ENCODE measurements around the gene TRANK1. TPM values are rescaled to one million over a fixed set of nuclear protein-coding genes. Genes with fewer than 3 reads are reported as not detected.

TRANK1 gene
- total and polyA plus RNA-seq, 11 donors: 2.2 to 27.9 (median 4.0) TPM

- DNase-seq (no peak), ATAC-seq (no peak)
- H3K36me3 ChIP-seq: peaks cover 2 to 97% (median 53%) of the 10 kb centered on the region in 9 donors
- H3K4me3 ChIP-seq: no peak overlapping the region
- no peaks in the 10 kb centered on the region for H3K4me1 ChIP-seq
- TF ChIP-seq CTCF (IDR thresholded peaks at IDR 0.05) (no peak), POLR2A (IDR thresholded peaks at IDR 0.05) (no peak)
- H3K9me3 ChIP-seq: no peaks in the 10 kb centered on the region
- H3K27ac ChIP-seq: no peak overlapping the region
- no peaks in the 10 kb centered on the region for H3K27me3 ChIP-seq
- intact Hi-C loops (cut with DNase I): no loop called here
- WGBS, 4 donors: 82 to 88% (median 86%) methylated on average over 3 of the region's 3 CpGs
Observed at GRCh38 chr3:36852071-36852470, 92.8 kb downstream of the TRANK1 start.

- Histone ChIP-seq H3K9me3 (no peaks in the 10 kb centered on the region), H3K4me1 (no peaks in the 10 kb centered on the region), H3K36me3 (peaks cover 2 to 97% (median 56%) of the 10 kb centered on the region in 9 donors), H3K27me3 (no peaks in the 10 kb centered on the region), H3K4me3 (no peak overlapping the region), H3K27ac (no peak overlapping the region)
- DNase-seq (no peak), ATAC-seq (no peak)
- TF ChIP-seq CTCF (IDR thresholded peaks at IDR 0.05): no peak
- TF ChIP-seq POLR2A (IDR thresholded peaks at IDR 0.05): no peak
- 50 to 77% (median 62%) methylated on average over 1 of the region's 1 CpG for WGBS, 4 donors
- intact Hi-C loops (cut with DNase I): no loop called here
Observed at GRCh38 chr3:36850743-36851142, 94.1 kb downstream of the TRANK1 start.

GRCh38 chr3:36846406-36846805 is 98.4 kb downstream of the TRANK1 start:
- H3K27me3 ChIP-seq: no peaks in the 10 kb centered on the region
- TF ChIP-seq POLR2A (IDR thresholded peaks at IDR 0.05) (no peak), CTCF (IDR thresholded peaks at IDR 0.05) (no peak)
- intact Hi-C loops (cut with DNase I): no loop called here
- H3K36me3 ChIP-seq: peaks cover 2 to 88% (median 69%) of the 10 kb centered on the region in 9 donors
- H3K4me3 ChIP-seq: no peak overlapping the region
- peaks cover 0 to 7% (median 2%) of the 10 kb centered on the region in 12 donors for H3K9me3 ChIP-seq
- DNase-seq (no peak), ATAC-seq (no peak)
- H3K27ac ChIP-seq: no peak overlapping the region
- WGBS, 4 donors: 89 to 97% (median 95%) methylated on average over 1 of the region's 1 CpG
- peaks cover 0 to 4% (median 0%) of the 10 kb centered on the region in 12 donors for H3K4me1 ChIP-seq

- H3K4me3 ChIP-seq: no peak overlapping the region
- 54 to 61% (median 57%) methylated on average over 4 of the region's 4 CpGs for WGBS, 4 donors
- no peak for DNase-seq
- no peak for TF ChIP-seq POLR2A (IDR thresholded peaks at IDR 0.05)
- TF ChIP-seq CTCF (IDR thresholded peaks at IDR 0.05): peak; percentile 27 to 61 (median 50)
- H3K27me3 ChIP-seq: no peaks in the 10 kb centered on the region
- H3K4me1 ChIP-seq: peaks cover 0 to 4% (median 0%) of the 10 kb centered on the region in 12 donors
- H3K9me3 ChIP-seq: peaks cover 0 to 10% (median 3%) of the 10 kb centered on the region in 12 donors
- peak in 2 of 4 donors; percentile 36 to 44 for ATAC-seq
- intact Hi-C loops (cut with DNase I): no loop called here
- peaks cover 0 to 87% (median 62%) of the 10 kb centered on the region in 9 donors for H3K36me3 ChIP-seq
- no peak overlapping the region for H3K27ac ChIP-seq
Observed at GRCh38 chr3:36843065-36844051, 101.5 kb downstream of the TRANK1 start.

All from heart left ventricle (tissue), 16 donors.